Omental fat pad (tissue), 4 donors: ENCODE data around the gene CCR4. TPM values are rescaled to one million over a fixed set of nuclear protein-coding genes. Genes with fewer than 3 reads are reported as not detected.

Experiments used
- ATAC-seq: fragments of 150-250 bp; one replicate; pipeline ENCODE4 v1.9.1; 2016; ENCODE audit warnings: mild to moderate bottlenecking, moderate library complexity; ENCODE audit not compliant: low FRiP score
- DNase-seq: peaks from one replicate; pipeline ENCODE4 v3.0.0-alpha.2; 2019; ENCODE audit warnings: low spot score
- CTCF ChIP-seq, 3 donors: fragments of 450-650 bp; IDR thresholded peaks; one replicate each; pipeline ENCODE4 v1.5.1; 2016 to 2017; ENCODE audit warnings: antibody characterized with exemption in 3 of 3, mild to moderate bottlenecking in 3 of 3, moderate library complexity in 2 of 3
- total RNA-seq, 4 donors: library from RNA; depleted of rRNA; stranded (reverse); fragments of >200 nt; gene quantifications; one replicate each; pipeline ENCODE4 v1.1.0, GENCODE V29; 2016

Gene CCR4
- total RNA-seq, 4 donors from 2014 or later = 0.46 to 1.6 (median 0.69) TPM; not detected in 1

GRCh38 chr3:32998631-32999451 is 47.4 kb downstream of the CCR4 start:
- ATAC-seq = no peak
- DNase-seq = no peak
- TF ChIP-seq CTCF (IDR thresholded peaks at IDR 0.05) = no peak

GRCh38 chr3:33000691-33001385 is 49.4 kb downstream of the CCR4 start:
- ATAC-seq (no peak), DNase-seq (no peak)
- no peak for TF ChIP-seq CTCF (IDR thresholded peaks at IDR 0.05)

- TF ChIP-seq CTCF (IDR thresholded peaks at IDR 0.05) = no peak
- DNase-seq (no peak), ATAC-seq (no peak)
Observed at GRCh38 chr3:33001889-33002288, 50.4 kb downstream of the CCR4 start.

GRCh38 chr3:33003308-33003707 is 51.9 kb downstream of the CCR4 start:
- no peak for ATAC-seq
- DNase-seq = no peak
- no peak for TF ChIP-seq CTCF (IDR thresholded peaks at IDR 0.05)

GRCh38 chr3:33004205-33004604 is 52.8 kb downstream of the CCR4 start:
- ATAC-seq (no peak), DNase-seq (no peak)
- TF ChIP-seq CTCF (IDR thresholded peaks at IDR 0.05) = no peak

- TF ChIP-seq CTCF (IDR thresholded peaks at IDR 0.05) = no peak
- no peak for ATAC-seq
- DNase-seq = no peak
Observed at GRCh38 chr3:33004961-33005360, 53.5 kb downstream of the CCR4 start.

Other genes starting within 250 kb of the CCR4 start
- under 1 TPM in 3 of 4 donors, not detected in 1; 0.13 to 0.84 (median 0.36) TPM for gene TRIM71, start 133.6 kb upstream of the CCR4 start, total RNA-seq
- gene GLB1, start 145.5 kb downstream of the CCR4 start, total RNA-seq = 10 to 100 TPM; 57.7 to 80.9 (median 63.4) TPM
- gene TMPPE, start 145.5 kb downstream of the CCR4 start, total RNA-seq = 10 to 100 TPM in 2 of 4 donors, 1 to 10 TPM in 2; 5.6 to 11.6 (median 10.2) TPM
- gene CRTAP, start 162.4 kb downstream of the CCR4 start, total RNA-seq = 100 to 1,000 TPM; 267 to 355 (median 300) TPM